HL-60 (cell line): Measurements from ENCODE around the gene OR4F6.

Experiments
- DNase-seq, 2 experiments: peaks; one replicate each; pipeline ENCODE4 v3.0.0-alpha.2; 2010 to 2020; ENCODE audit warnings: low read depth in 1 of 2, low spot score in 1 of 2
- H3K27ac ChIP-seq: fragments of 250-450 bp; sonication (Bioruptor Pico); replicated peaks from 2 replicates; pipeline ENCODE4 v1.5.1; 2020; ENCODE audit warnings: mild to moderate bottlenecking, moderate library complexity
- H3K27me3 ChIP-seq: fragments of 250-450 bp; sonication (Bioruptor Pico); 2 replicates; pipeline ENCODE4 v1.5.1; 2021; ENCODE audit warnings: mild to moderate bottlenecking, moderate library complexity; ENCODE audit not compliant: insufficient read depth, poor library complexity, severe bottlenecking
- H3K4me3 ChIP-seq: replicated peaks from 2 replicates; pipeline ENCODE4 v1.5.1; 2011; ENCODE audit warnings: mild to moderate bottlenecking, control low read depth, low read length; ENCODE audit not compliant: insufficient read depth
- CTCF ChIP-seq: IDR thresholded peaks from one replicate; pipeline ENCODE4 v1.5.1; 2011; ENCODE audit warnings: low read length, control low read depth, inconsistent platforms; ENCODE audit not compliant: insufficient read depth
- GABPA ChIP-seq: IDR thresholded peaks from 2 replicates; pipeline ENCODE4 v1.6.1; 2012; ENCODE audit warnings: low read depth
- POLR2AphosphoS5 ChIP-seq: IDR thresholded peaks from 2 replicates; pipeline ENCODE4 v1.6.1; 2012; ENCODE audit warnings: low read depth
- SPI1 ChIP-seq: IDR thresholded peaks from 2 replicates; pipeline ENCODE4 v1.6.1; 2012; ENCODE audit warnings: low read depth, mild to moderate bottlenecking, borderline replicate concordance
- TF ChIP-seq, protein P1 (sequence below): IDR thresholded peaks from 2 replicates; pipeline ENCODE4 v1.6.1; 2012; ENCODE audit warnings: low read depth; ENCODE audit not compliant: insufficient replicate concordance

Gene OR4F6

DNA sequence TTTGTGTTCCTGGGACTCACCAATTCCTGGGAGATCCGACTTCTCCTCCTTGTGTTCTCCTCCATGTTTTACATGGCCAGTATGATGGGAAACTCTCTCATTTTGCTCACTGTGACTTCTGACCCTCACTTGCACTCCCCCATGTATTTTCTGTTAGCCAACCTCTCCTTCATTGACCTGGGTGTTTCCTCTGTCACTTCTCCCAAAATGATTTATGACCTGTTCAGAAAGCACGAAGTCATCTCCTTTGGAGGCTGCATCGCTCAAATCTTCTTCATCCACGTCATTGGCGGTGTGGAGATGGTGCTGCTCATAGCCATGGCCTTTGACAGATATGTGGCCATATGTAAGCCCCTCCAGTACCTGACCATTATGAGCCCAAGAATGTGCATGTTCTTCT is 25.5 kb downstream of the OR4F6 start:
- no peak for DNase-seq
- H3K4me3 ChIP-seq: no peak overlapping the region
- TF ChIP-seq, protein P1, sequence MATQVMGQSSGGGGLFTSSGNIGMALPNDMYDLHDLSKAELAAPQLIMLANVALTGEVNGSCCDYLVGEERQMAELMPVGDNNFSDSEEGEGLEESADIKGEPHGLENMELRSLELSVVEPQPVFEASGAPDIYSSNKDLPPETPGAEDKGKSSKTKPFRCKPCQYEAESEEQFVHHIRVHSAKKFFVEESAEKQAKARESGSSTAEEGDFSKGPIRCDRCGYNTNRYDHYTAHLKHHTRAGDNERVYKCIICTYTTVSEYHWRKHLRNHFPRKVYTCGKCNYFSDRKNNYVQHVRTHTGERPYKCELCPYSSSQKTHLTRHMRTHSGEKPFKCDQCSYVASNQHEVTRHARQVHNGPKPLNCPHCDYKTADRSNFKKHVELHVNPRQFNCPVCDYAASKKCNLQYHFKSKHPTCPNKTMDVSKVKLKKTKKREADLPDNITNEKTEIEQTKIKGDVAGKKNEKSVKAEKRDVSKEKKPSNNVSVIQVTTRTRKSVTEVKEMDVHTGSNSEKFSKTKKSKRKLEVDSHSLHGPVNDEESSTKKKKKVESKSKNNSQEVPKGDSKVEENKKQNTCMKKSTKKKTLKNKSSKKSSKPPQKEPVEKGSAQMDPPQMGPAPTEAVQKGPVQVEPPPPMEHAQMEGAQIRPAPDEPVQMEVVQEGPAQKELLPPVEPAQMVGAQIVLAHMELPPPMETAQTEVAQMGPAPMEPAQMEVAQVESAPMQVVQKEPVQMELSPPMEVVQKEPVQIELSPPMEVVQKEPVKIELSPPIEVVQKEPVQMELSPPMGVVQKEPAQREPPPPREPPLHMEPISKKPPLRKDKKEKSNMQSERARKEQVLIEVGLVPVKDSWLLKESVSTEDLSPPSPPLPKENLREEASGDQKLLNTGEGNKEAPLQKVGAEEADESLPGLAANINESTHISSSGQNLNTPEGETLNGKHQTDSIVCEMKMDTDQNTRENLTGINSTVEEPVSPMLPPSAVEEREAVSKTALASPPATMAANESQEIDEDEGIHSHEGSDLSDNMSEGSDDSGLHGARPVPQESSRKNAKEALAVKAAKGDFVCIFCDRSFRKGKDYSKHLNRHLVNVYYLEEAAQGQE: no peak
- no peak for TF ChIP-seq POLR2AphosphoS5
- TF ChIP-seq SPI1: no peak
- TF ChIP-seq GABPA: no peak
- TF ChIP-seq CTCF: no peak
- peaks cover 8% of the 10 kb centered on the region for H3K27me3 ChIP-seq
- no peak overlapping the region for H3K27ac ChIP-seq

DNA sequence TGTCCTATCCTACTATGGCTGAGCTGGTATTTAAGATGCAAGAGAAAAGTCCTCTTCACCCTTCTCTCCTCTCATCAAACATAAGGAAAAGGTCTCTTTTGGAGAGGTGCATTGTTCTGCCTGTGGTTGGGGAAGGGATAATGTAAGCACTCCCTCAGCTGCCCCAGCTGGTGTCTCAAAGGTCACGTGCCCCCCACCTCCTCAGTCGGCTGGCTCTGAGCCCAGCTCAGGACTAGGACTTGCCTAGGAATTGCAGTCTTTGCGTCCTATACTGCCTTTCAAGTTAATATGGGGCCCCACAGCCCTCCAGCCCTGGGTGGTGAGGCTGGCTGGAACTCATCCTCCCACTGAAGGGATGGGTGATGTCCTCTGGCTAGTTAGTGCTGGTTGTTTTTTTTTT is 38.3 kb downstream of the OR4F6 start:
- TF ChIP-seq, protein P1: no peak
- no peak for TF ChIP-seq GABPA
- TF ChIP-seq SPI1: no peak
- no peak for TF ChIP-seq POLR2AphosphoS5
- TF ChIP-seq CTCF: no peak
- Histone ChIP-seq H3K4me3 (no peak overlapping the region), H3K27ac (no peak overlapping the region), H3K27me3 (peaks cover 14% of the 10 kb centered on the region)
- no peak for DNase-seq

DNA sequence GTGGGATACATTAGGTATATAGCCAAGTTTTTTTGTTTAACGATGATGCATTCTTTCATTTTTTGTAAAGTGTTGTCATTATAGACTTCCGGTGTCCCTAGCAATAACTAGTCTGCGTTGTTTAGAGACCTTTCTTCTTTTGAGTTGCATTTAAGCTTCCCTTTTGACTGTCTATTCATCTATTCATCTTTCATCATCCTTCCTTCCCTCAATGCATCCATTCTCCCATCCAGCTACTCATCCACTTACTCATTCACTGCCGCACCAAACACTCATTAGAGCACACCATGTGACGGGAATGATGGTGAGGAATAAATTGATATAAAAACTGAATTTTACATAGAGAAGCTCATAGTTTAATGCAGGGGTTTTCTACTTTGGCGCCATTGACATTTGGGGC is 41.6 kb downstream of the OR4F6 start:
- Histone ChIP-seq H3K4me3 (no peak overlapping the region), H3K27me3 (peaks cover 14% of the 10 kb centered on the region), H3K27ac (no peak overlapping the region)
- DNase-seq: no peak
- no peak for TF ChIP-seq GABPA
- TF ChIP-seq, protein P1: no peak
- TF ChIP-seq POLR2AphosphoS5: no peak
- no peak for TF ChIP-seq SPI1
- TF ChIP-seq CTCF: no peak
